Fibroblast of skin of right biceps (primary cell): Measurements from ENCODE around the gene ACOT9.
A peak's percentile ranks its signal among the peaks of the same experiment; 100 is the strongest.
"Not testable (repeated sequence)": the region's sequence is repeated elsewhere in the genome, so short reads cannot be mapped to it uniquely, and the experiment has no call there.

Experiments used
- DNase-seq: peaks from one replicate; pipeline ENCODE4 v3.0.0-alpha.2; 2013

ACOT9 gene

DNA sequence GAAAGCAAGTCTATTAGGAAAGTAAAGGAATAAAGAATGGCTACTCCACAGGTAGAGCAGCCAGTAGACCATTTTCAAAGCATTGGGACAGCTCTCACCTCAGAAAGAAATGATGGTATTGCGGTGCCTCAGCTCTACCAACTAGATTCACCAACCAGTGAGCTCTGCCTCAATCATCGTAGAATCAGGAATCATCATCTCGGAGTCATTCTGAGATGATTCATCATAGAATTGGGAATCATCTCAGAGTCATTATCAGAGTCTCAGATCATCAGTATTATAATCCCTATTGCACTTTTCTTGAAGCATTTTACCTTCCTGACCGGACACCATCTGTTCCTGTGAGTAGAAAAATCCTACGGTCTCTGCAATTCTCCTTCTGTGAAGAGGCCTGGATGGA lies 22.4 kb upstream of the ACOT9 start:
- peak; percentile 46 for DNase-seq

GRCh38 chrX:23764188-23764984 lies 21.3 kb upstream of the ACOT9 start:
- DNase-seq, result no peak

DNA sequence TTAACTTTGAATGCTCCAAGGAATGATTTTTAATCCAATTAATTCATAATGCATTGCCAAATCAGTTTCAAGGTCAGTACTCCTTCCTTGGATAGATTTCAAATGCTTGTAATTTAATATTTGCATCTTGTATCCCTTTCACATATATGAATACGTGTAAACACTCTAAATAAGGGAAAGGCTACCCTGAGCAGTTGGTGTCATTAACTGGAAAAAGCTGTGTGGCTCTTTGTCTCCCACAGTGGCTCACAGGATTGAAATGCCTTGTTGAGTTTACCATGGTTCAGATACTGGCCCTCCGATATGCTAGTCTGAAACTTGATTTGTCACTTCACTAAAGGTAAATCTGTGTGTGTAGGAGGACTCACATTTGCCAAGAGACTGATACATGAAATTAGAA lies 16.7 kb upstream of the ACOT9 start:
- DNase-seq, result no peak

- peak; percentile 48 for DNase-seq
Observed at GRCh38 chrX:23756165-23756564, 13.1 kb upstream of the ACOT9 start.

- no peak for DNase-seq
Observed at GRCh38 chrX:23754664-23755063, 11.6 kb upstream of the ACOT9 start.

GRCh38 chrX:23752740-23753415 lies 9.8 kb upstream of the ACOT9 start:
- peak; percentile 63 for DNase-seq

- no peak for DNase-seq
Observed at GRCh38 chrX:23749576-23749975, 6.5 kb upstream of the ACOT9 start.

- no peak for DNase-seq
Observed at GRCh38 chrX:23749129-23749528, 6.1 kb upstream of the ACOT9 start.

GRCh38 chrX:23745786-23746185 lies 2.7 kb upstream of the ACOT9 start:
- no peak for DNase-seq

- DNase-seq, result not testable (repeated sequence)
Observed at GRCh38 chrX:23743623-23743971, 521 bp upstream of the ACOT9 start.

- DNase-seq, result peak; percentile 64
Observed at GRCh38 chrX:23742174-23742696, 841 bp downstream of the ACOT9 start.

DNA sequence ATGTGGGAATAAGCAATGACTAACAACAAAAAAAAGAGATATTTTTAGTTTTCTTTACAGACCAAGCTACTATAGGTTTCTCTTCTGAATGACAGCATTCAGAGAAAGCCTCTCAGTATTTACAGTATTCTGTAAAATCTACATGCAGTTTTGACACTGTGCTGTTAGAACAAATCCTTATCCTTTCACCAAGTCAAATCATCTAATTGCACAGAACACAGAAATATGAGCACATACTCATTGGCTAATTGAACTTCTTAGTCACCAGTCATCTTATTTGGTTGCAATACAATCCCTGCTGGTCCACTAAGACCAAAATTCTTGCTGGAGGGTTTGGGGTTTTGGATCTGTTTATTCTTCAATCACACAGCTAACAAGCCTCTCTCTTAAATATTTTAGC lies 5.7 kb downstream of the ACOT9 start:
- DNase-seq, result peak; percentile 0

DNA sequence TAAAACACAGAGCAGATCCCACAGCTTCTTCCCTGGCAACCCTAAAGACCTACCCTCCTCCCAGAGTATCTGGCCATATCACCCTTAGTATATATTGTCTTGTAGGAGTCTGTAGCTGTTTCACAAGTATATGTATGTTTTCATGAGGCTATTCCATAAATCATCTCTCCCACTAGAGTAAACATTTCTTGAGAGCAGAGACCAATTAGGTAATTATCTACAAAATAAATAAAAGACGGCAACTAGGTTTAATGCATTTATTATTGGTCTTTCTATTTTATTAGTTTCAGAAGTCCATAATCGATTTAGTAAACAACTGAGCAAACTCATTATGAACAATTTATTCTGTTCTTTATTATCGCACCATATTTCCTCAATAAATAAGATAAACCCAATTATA lies 7.0 kb downstream of the ACOT9 start:
- no peak for DNase-seq

DNA sequence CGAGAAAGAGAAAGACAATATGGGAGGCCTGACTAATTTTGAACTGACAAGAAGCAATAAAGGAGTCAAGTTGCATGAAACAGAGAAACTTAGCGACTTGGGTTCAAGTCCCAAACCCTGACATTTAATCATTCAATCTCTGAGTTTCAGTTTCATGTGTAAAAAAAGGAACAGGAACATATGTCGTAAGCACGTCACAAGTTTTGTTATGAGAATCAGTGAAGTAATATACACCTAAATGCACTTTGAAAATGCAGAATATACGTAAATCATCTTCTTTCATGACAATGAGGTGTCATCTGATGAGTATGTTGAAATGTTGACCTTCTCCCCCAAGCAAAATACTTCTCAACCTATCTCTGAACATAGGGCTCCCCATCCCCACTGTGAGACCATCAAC lies 10.4 kb downstream of the ACOT9 start:
- DNase-seq, result no peak

GRCh38 chrX:23731951-23732350 lies 11.1 kb downstream of the ACOT9 start:
- no peak for DNase-seq

- DNase-seq, result no peak
Observed at GRCh38 chrX:23729214-23729613, 13.9 kb downstream of the ACOT9 start.

- DNase-seq, result no peak
Observed at GRCh38 chrX:23727206-23727605, 15.9 kb downstream of the ACOT9 start.

DNA sequence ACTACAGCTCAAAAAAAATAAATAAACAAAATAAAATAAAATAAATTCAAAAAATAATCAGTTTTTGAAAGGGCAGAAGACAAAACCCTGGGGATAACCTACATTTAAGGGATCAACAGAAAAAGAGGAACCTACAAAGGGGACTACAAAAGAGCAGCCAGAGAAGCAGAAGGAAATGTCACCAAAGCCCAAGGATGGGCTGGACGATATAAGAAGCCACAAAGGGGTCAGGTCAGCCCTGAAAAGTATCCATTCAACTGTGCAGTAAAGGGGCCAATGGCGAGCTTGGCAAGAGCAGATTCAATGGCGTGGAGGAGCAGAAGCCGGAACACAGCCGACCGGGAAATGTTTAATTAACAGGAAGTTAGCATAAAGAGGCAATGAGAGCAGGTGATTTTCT lies 16.9 kb downstream of the ACOT9 start:
- DNase-seq, result no peak

GRCh38 chrX:23720117-23720677 lies 22.9 kb downstream of the ACOT9 start:
- DNase-seq, result peak; percentile 1

DNA sequence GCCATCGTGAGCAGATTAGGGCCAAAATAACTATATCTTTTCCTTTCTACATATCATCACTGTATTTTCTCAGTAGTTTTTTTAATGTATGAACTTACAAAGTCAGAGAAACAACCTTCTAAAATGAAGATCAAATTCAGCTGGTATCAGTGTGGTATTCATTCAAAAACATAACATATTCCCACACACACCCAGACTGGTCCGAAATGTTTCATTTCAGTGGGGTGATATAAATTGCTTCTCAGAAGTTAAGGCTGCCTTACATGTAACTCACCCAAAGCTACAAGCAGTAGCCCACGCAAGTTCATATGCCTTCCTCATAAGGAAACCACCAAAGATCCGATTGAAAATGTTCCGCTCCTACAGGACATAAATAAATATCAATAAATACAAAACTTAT lies 37.8 kb downstream of the ACOT9 start:
- no peak for DNase-seq

GRCh38 chrX:23704673-23705206 lies 38.3 kb downstream of the ACOT9 start:
- no peak for DNase-seq

- peak; percentile 28 for DNase-seq
Observed at GRCh38 chrX:23699636-23700194, 43.4 kb downstream of the ACOT9 start.

DNA sequence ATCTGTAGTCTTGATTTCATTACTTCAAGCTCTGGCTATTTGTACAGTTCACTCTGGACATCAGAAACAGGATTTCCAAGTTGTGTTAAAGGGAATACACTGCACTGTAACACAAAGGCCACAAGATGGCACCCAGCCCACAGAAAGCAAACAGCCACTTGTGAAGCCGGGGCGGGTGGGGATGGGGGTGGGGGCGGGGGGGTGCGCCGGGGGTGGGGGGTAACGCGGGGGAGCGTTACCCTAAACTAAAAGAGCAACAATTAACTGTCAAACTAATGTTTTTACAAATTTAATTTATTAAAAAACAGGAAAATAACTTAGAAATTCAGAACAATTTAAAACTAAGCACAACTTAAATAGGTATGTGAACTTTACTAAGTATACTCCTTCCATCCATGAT lies 48.5 kb downstream of the ACOT9 start:
- peak; percentile 53 for DNase-seq

- no peak for DNase-seq
Observed at GRCh38 chrX:23692166-23692565, 50.9 kb downstream of the ACOT9 start.
